ENCODE data around the gene KLK15. TPM values are rescaled to one million over a fixed set of nuclear protein-coding genes. Genes with fewer than 3 reads are reported as not detected.

KLK15 gene
- total and polyA plus RNA-seq, 2 of the 13 experiments (the other 11 are each of a cell fraction or from before 2014, with no cell fraction given) = not detected

DNA sequence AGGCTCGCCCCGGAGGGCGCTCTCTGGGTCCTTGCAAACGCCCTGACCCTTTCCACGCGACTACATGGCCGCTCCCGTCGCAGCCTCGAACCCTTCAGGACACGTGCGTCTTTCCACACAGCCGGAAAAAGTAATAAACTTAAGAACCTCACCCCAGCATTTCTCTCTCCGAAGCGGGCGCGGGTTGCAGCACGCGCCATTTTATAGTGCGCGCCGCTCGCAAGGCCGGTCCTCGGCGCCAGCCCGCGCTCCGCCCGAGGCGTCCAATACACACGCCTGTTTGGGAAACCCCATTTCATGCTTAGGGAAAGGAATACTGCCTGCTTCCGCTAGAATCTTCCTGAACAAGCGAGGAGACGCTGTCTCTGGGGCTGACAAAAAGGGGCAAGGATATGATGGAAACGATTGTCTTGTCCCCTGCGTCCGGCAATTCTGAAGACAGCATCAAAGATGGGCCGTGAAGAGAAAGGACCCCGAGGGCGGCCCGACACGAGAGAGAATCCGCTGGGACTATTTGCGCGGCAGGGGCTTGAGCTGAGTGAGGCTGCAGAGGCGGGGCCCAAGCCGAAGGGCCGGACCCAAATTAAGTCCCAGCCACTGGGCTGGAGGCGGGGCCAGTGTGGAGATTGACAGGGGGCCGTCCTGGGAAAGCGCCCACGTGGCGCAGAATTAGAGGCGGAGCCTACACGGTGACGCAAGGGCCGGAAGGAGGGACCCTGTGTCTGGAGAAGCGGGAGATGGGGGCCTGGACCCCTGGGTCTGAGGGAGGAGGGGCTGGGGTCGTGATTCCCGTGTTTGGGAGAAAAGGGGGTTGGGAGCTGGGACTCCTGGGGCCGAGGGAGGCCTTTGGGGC lies 28.7 kb downstream of the KLK15 start (continued):
- TF ChIP-seq GTF2F1 (IDR thresholded peaks at IDR 0.05; ENCODE audit: low read length) (peak; percentile 32; the same call in 1 of the 2 replicates), SALL1 (CRISPR knock-in tag; IDR thresholded peaks at IDR 0.05) (peak; percentile 37), GABPB1 (CRISPR knock-in tag; IDR thresholded peaks at IDR 0.05) (peak; percentile 81), ZNF615 (CRISPR knock-in tag; IDR thresholded peaks at IDR 0.05; ENCODE audit: borderline replicate concordance) (no peak), ZBTB3 (CRISPR knock-in tag; IDR thresholded peaks at IDR 0.05; ENCODE audit: borderline replicate concordance, low read depth) (no peak), KDM2A (CRISPR knock-in tag; IDR thresholded peaks at IDR 0.05; ENCODE audit: borderline replicate concordance, low read depth) (peak; percentile 72; the same call in 1 of the 2 replicates), PCBP1 (IDR thresholded peaks at IDR 0.05; ENCODE audit: borderline replicate concordance, low read depth, low read length) (peak; percentile 92), ATAD3A (CRISPR knock-in tag; IDR thresholded peaks at IDR 0.05) (no peak)
- TF ChIP-seq, protein P1, sequence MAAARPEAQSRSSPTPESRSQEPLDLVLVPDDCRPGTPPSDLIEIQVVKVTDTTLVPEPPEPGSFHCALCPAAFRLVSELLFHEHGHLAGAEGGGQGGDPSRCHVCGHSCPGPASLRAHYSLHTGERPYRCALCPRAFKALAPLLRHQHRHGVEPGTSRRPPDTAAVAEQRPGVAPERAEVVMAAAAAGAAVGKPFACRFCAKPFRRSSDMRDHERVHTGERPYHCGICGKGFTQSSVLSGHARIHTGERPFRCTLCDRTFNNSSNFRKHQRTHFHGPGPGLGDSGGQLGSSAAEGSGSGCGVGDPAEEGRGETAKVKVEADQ (CRISPR knock-in tag; IDR thresholded peaks at IDR 0.05; ENCODE audit: borderline replicate concordance) = peak; percentile 42; the same call in 1 of the 2 replicates
- TF ChIP-seq, protein P2, sequence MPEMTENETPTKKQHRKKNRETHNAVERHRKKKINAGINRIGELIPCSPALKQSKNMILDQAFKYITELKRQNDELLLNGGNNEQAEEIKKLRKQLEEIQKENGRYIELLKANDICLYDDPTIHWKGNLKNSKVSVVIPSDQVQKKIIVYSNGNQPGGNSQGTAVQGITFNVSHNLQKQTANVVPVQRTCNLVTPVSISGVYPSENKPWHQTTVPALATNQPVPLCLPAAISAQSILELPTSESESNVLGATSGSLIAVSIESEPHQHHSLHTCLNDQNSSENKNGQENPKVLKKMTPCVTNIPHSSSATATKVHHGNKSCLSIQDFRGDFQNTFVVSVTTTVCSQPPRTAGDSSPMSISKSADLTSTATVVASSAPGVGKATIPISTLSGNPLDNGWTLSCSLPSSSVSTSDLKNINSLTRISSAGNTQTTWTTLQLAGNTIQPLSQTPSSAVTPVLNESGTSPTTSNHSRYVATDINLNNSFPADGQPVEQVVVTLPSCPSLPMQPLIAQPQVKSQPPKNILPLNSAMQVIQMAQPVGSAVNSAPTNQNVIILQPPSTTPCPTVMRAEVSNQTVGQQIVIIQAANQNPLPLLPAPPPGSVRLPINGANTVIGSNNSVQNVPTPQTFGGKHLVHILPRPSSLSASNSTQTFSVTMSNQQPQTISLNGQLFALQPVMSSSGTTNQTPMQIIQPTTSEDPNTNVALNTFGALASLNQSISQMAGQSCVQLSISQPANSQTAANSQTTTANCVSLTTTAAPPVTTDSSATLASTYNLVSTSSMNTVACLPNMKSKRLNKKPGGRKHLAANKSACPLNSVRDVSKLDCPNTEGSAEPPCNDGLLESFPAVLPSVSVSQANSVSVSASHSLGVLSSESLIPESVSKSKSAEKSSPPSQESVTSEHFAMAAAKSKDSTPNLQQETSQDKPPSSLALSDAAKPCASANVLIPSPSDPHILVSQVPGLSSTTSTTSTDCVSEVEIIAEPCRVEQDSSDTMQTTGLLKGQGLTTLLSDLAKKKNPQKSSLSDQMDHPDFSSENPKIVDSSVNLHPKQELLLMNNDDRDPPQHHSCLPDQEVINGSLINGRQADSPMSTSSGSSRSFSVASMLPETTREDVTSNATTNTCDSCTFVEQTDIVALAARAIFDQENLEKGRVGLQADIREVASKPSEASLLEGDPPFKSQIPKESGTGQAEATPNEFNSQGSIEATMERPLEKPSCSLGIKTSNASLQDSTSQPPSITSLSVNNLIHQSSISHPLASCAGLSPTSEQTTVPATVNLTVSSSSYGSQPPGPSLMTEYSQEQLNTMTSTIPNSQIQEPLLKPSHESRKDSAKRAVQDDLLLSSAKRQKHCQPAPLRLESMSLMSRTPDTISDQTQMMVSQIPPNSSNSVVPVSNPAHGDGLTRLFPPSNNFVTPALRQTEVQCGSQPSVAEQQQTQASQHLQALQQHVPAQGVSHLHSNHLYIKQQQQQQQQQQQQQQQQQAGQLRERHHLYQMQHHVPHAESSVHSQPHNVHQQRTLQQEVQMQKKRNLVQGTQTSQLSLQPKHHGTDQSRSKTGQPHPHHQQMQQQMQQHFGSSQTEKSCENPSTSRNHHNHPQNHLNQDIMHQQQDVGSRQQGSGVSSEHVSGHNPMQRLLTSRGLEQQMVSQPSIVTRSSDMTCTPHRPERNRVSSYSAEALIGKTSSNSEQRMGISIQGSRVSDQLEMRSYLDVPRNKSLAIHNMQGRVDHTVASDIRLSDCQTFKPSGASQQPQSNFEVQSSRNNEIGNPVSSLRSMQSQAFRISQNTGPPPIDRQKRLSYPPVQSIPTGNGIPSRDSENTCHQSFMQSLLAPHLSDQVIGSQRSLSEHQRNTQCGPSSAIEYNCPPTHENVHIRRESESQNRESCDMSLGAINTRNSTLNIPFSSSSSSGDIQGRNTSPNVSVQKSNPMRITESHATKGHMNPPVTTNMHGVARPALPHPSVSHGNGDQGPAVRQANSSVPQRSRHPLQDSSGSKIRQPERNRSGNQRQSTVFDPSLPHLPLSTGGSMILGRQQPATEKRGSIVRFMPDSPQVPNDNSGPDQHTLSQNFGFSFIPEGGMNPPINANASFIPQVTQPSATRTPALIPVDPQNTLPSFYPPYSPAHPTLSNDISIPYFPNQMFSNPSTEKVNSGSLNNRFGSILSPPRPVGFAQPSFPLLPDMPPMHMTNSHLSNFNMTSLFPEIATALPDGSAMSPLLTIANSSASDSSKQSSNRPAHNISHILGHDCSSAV (CRISPR knock-in tag; IDR thresholded peaks at IDR 0.05; ENCODE audit: borderline replicate concordance) = no peak
- TF ChIP-seq, protein P3, sequence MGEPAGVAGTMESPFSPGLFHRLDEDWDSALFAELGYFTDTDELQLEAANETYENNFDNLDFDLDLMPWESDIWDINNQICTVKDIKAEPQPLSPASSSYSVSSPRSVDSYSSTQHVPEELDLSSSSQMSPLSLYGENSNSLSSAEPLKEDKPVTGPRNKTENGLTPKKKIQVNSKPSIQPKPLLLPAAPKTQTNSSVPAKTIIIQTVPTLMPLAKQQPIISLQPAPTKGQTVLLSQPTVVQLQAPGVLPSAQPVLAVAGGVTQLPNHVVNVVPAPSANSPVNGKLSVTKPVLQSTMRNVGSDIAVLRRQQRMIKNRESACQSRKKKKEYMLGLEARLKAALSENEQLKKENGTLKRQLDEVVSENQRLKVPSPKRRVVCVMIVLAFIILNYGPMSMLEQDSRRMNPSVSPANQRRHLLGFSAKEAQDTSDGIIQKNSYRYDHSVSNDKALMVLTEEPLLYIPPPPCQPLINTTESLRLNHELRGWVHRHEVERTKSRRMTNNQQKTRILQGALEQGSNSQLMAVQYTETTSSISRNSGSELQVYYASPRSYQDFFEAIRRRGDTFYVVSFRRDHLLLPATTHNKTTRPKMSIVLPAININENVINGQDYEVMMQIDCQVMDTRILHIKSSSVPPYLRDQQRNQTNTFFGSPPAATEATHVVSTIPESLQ (CRISPR knock-in tag; conservative IDR thresholded peaks at IDR 0.05) = no peak
- TF ChIP-seq, protein P4, sequence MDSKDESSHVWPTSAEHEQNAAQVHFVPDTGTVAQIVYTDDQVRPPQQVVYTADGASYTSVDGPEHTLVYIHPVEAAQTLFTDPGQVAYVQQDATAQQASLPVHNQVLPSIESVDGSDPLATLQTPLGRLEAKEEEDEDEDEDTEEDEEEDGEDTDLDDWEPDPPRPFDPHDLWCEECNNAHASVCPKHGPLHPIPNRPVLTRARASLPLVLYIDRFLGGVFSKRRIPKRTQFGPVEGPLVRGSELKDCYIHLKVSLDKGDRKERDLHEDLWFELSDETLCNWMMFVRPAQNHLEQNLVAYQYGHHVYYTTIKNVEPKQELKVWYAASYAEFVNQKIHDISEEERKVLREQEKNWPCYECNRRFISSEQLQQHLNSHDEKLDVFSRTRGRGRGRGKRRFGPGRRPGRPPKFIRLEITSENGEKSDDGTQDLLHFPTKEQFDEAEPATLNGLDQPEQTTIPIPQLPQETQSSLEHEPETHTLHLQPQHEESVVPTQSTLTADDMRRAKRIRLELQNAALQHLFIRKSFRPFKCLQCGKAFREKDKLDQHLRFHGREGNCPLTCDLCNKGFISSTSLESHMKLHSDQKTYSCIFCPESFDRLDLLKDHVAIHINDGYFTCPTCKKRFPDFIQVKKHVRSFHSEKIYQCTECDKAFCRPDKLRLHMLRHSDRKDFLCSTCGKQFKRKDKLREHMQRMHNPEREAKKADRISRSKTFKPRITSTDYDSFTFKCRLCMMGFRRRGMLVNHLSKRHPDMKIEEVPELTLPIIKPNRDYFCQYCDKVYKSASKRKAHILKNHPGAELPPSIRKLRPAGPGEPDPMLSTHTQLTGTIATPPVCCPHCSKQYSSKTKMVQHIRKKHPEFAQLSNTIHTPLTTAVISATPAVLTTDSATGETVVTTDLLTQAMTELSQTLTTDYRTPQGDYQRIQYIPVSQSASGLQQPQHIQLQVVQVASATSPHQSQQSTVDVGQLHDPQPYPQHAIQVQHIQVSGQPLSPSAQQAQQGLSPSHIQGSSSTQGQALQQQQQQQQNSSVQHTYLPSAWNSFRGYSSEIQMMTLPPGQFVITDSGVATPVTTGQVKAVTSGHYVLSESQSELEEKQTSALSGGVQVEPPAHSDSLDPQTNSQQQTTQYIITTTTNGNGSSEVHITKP (CRISPR knock-in tag; IDR thresholded peaks at IDR 0.05; ENCODE audit: low read depth) = no peak
